Amniotic epithelial cell (primary cell): ENCODE data around the gene SMIM10.
"Not testable (repeated sequence)": the region's sequence is repeated elsewhere in the genome, so short reads cannot be mapped to it uniquely, and the experiment has no call there.

Experiments
- DNase-seq: peaks from one replicate; pipeline ENCODE4 v3.0.0-alpha.2; 2010; ENCODE audit warnings: low read depth

Gene SMIM10

GRCh38 chrX:134990801-134991481 lies at the start of gene SMIM10:
Gene SMIM10, plus strand, starts transcription at chrX:134990991. Its CDS starts 105 bp downstream, at chrX:134991096.
- DNase-seq = peak; percentile 85

DNA sequence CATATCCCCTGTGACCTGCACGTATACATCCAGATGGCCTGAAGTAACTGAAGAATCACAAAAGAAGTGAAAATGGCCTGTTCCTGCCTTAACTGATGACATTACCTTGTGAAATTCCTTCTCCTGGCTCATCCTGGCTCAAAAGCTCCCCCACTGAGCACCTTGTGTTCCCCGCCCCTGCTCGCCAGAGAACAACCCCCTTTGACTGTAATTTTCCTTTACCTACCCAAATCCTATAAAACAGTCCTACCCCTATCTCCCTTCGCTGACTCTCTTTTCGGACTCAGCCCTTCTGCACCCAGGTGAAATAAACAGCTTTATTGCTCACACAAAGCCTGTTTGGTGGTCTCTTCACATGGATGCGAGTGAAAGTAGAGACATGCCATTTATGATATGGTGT lies 44.4 kb upstream of the SMIM10 start:
- DNase-seq = not testable (repeated sequence)

DNA sequence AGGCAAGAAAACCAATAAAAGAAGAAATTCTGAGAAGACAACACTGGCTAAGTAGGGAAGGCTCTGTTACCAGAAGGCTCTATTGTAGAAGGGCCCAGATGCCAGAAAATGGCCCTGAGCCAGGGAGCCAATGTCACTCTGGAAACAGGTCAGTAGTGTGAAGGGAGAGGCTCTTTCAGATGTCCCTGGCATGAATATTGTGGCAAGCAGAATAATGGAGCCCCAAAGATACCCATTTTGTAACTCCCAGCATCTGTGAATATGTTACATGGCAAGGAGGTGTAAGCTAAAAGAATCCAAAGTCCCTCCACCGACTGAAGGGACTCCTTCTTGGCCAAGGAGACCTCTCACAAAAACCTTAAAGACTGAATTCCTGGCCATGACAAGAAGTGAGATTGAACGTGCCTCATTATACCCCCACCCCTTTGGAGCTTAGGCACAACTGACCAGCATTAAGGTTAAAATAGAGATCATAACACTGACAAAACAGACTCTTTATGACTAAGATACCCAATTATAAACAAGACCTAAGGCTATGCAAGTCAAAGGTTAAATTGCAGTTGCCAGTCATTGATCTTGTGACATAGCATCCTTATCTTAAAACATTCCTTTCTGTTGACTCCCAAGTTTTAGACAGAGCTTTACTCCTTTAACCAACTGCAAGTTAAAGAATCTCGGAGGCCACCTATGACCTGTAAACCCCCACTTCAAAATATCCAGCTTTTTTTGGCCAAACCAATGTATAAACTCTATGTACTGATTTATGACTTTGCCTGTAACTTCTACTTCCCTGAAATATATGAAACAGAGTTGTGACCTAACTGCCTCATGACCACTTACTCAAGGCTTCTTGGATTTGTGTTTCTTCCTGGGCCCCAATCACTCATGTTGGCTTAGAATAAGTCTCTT lies 42.2 kb upstream of the SMIM10 start:
- peak; percentile 97 for DNase-seq

GRCh38 chrX:134949271-134949670 lies 41.5 kb upstream of the SMIM10 start:
- peak; percentile 84 for DNase-seq

DNA sequence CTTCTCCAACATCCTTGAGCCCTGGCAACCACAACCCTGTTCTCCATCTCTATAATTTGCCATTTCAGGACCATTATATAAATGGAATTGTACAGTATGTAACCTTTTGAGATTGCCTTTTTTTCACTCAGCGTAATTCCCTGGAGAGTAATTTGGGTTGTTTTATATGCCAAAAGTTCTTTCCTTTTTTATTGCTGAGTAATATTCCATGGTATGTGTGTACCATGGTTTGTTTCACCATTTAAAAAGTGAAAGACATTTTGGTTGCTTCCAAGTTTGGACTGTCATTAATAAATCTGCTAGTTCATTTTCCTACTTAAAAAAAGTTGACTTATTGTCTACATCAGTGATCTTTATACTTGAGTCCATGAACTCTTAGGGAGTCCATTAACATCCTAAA lies 33.0 kb upstream of the SMIM10 start:
- DNase-seq = no peak

DNA sequence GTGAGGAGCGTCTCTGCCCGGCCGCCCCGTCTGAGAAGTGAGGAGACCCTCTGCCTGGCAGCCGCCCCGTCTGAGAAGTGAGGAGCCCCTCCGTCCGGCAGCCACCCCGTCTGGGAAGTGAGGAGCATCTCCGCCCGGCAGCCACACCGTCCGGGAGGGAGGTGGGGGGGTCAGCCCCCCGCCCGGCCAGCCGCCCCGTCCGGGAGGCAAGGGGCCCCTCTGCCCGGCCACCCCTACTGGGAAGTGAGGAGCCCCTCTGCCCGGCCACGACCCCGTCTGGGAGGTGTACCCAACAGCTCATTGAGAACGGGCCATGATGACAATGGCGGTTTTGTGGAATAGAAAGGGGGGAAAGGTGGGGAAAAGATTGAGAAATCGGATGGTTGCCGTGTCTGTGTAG lies 30.4 kb upstream of the SMIM10 start:
- DNase-seq = not testable (repeated sequence)

DNA sequence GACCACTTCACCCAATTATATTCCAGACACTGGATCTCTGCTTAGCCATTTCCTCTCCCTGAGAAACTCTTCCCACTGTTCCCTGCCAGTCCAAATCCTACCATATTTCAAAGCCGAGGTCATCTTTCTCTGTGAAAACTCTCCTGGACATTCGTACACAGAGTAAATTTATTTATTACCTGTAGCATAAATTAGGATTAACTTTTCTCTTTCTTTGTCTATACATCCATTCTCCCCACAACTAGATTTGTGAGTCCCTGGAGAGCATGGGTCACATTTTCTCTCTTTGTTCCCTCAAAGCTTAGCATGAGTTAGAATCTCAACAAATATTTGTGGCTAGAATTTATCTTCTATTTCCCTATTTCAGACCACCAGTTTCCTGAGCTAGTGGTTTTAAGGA lies 27.8 kb upstream of the SMIM10 start:
- peak; percentile 53 for DNase-seq

GRCh38 chrX:134969726-134970125 lies 21.1 kb upstream of the SMIM10 start:
- no peak for DNase-seq

DNA sequence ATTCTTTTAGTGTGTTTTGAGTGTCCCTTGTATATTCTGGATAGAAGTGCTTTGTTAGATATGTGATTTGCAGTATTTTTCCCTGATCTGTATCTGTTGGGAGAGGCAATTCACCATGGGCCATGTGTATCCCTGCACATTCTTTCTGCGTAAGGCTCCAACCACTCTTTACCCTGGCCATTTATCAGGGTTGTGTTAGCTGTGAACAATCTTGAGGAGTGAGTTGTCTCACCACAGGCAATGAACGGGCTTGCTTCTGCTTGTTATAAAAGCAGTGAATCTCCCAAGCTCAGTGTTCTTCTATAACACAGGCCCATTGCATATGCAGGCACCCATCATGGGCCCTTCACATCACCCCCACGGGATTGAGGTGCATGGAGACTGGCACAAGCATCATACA lies 18.9 kb upstream of the SMIM10 start:
- peak; percentile 86 for DNase-seq

DNA sequence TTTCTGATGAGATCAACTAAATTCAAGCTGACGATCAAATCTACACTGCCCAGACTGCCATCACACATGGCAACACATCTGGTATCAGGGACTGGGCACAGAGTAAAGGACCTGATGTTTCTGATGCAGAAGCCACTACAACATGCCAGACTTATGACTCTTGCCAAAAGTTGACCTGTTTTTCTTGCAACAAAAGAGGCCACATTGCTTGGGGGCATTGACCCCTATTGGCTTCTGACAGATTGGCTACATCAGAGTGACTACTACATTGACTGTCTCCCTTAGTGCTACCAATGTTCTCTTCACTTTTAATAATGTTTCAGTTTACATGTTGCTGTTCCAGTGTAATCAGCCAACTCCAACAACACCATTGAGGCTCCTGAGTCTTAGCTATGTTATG lies 15.3 kb upstream of the SMIM10 start:
- DNase-seq = no peak

DNA sequence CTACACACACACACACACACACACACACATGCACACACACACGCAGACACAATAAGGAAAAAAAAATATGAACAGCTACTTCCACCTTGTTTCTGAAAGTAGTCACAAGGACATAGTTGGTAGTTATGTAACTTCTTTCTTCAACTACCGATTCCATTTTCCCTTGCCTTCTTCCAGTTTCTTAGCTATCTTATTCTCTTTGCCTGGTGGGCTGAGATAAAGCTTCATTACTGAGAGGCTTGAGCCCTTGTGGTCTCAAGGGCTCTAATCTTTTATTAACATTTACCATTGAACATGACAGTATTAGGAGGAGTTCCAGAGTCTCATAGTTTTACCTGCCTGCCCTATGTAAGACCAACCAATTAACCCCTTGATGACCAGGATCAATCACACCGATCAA lies 8.9 kb upstream of the SMIM10 start:
- no peak for DNase-seq

DNA sequence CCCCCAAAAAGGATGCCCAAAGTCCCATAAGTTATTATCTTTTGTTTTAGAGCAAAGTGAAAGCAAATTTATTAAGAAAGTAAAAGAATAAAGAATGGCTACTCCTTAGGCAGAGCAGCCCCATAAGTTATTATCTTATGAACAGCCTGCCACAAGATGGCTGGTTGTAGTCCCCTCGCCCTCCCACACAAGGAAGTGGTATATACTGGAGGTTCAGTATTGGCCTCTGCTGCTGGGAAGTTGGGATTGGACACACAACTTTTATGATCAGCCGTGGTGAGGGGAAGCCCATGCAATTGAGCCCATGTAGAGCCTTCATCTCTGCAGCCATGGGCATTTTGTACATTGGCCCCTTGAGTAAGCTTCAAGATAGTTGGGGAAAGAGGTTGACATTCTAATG lies 8.0 kb upstream of the SMIM10 start:
- DNase-seq = no peak

- no peak for DNase-seq
These were observed 5.3 kb upstream of the SMIM10 start for GRCh38 chrX:134985479-134985878.

GRCh38 chrX:134990475-134990800 lies 353 bp upstream of the SMIM10 start:
- peak; percentile 70 for DNase-seq

DNA sequence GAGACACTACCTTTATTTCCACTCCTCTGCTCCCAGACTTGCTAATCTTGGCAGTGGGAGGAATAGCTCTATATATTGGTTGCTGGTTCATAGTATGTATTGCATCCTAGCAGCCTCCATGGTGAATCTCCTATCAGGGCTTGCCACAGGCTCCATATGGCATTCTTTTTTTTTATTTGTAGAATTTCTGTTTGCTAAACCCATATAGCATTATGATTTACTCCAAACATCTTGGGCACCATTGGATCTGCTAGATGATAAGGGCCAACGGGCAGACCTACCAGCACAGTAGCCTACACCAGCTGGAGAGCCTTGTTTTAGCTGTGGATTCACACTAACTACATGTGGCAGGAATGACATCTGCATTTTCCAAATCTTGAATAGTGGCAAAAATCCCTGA lies 6.9 kb downstream of the SMIM10 start:
- no peak for DNase-seq

- no peak for DNase-seq
These were observed 7.5 kb downstream of the SMIM10 start for GRCh38 chrX:134998246-134998645.

- DNase-seq = peak; percentile 64
These were observed 8.7 kb downstream of the SMIM10 start for GRCh38 chrX:134999469-134999868.

GRCh38 chrX:135000516-135000915 lies 9.7 kb downstream of the SMIM10 start:
- DNase-seq = peak; percentile 14

DNA sequence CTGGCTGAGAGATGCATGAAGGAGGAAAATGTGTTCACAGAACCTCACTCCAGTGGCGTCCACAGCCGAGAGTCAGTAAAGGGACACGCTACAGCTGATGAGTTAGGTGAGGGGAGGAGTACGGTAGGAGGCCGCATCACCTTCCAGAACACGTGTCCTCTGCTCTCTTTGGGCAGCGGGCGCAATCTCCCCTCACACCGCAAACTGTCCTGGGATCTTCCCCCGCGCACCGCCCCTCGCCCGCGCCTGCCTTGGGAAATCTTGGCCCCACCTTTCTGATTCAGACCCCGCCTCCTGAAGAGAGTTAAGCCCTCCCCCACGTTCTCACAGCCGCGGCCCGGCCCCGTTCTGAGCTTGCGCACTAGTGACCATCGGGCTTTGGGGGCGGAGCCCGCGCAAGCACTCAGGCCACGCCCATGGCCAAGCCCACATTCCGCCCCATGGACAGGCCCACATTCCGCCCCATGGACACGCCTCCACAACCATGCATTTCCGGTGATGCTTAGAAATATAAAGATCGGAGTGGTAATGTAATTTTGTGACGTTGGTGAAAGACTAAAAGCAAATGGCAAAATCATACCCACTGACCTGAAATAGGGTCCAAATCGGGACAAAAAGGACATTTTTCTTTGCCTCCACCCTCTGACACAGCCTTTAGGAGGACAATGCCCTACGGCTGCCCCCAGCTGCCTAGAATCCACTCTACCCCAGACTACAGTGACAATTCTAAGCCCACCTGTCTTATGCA lies 13.3 kb downstream of the SMIM10 start:
- DNase-seq = peak; percentile 82

- DNase-seq = no peak
These were observed 15.4 kb downstream of the SMIM10 start for GRCh38 chrX:135006187-135006586.

- DNase-seq = no peak
These were observed 18.3 kb downstream of the SMIM10 start for GRCh38 chrX:135009057-135009610.

- no peak for DNase-seq
These were observed 19.0 kb downstream of the SMIM10 start for GRCh38 chrX:135009838-135010237.
